ENCODE data around the gene FBLN2. TPM values are rescaled to one million over a fixed set of nuclear protein-coding genes. Genes with fewer than 3 reads are reported as not detected.

The FBLN2 gene
- total and polyA plus RNA-seq, 2 donors = 132 to 246 TPM

- Histone ChIP-seq H3K4me3 (ENCODE audit: low read depth, low read length) (no peak overlapping the region), H3K27ac (ENCODE audit: low read depth) (no peak overlapping the region), H3K4me1 (ENCODE audit: insufficient read depth) (no peaks in the 10 kb centered on the region), H3K36me3 (ENCODE audit: insufficient read depth) (no peaks in the 10 kb centered on the region)
- WGBS = 70% methylated on average over 18 of the region's 18 CpGs
- DNase-seq (ENCODE audit: extremely low spot score) = no peak
Measured at GRCh38 chr3:13574083-13574797, 25.3 kb downstream of the FBLN2 start.

GRCh38 chr3:13574798-13575451 is 26.0 kb downstream of the FBLN2 start:
- Histone ChIP-seq H3K27ac (ENCODE audit: low read depth) (no peak overlapping the region), H3K4me3 (ENCODE audit: low read depth, low read length) (no peak overlapping the region), H3K4me1 (ENCODE audit: insufficient read depth) (no peaks in the 10 kb centered on the region), H3K36me3 (ENCODE audit: insufficient read depth) (no peaks in the 10 kb centered on the region)
- DNase-seq (ENCODE audit: extremely low spot score) = no peak
- WGBS = 65% methylated on average over 18 of the region's 18 CpGs

GRCh38 chr3:13575459-13576061 is 26.6 kb downstream of the FBLN2 start:
- H3K27ac ChIP-seq (ENCODE audit: low read depth) = no peak overlapping the region
- H3K4me1 ChIP-seq (ENCODE audit: insufficient read depth) = no peaks in the 10 kb centered on the region
- WGBS = 68% methylated on average over 11 of the region's 11 CpGs

GRCh38 chr3:13577181-13578121 is 28.5 kb downstream of the FBLN2 start:
- 94% methylated on average over 13 of the region's 14 CpGs for WGBS
- DNase-seq (ENCODE audit: extremely low spot score) = no peak
- H3K4me3 ChIP-seq (ENCODE audit: low read depth, low read length) = no peak overlapping the region
- H3K4me1 ChIP-seq (ENCODE audit: insufficient read depth) = no peaks in the 10 kb centered on the region
- no peak overlapping the region for H3K27ac ChIP-seq (ENCODE audit: low read depth)
- no peaks in the 10 kb centered on the region for H3K36me3 ChIP-seq (ENCODE audit: insufficient read depth)

More at GRCh38 chr3:13575459-13576061, 26.6 kb downstream of the FBLN2 start:
- H3K36me3 ChIP-seq (ENCODE audit: insufficient read depth) = no peaks in the 10 kb centered on the region
- no peak overlapping the region for H3K4me3 ChIP-seq (ENCODE audit: low read depth, low read length)
- no peak for DNase-seq (ENCODE audit: extremely low spot score)

- WGBS = 63% methylated on average over 2 of the region's 2 CpGs
- H3K4me3 ChIP-seq (ENCODE audit: low read depth, low read length) = no peak overlapping the region
- no peaks in the 10 kb centered on the region for H3K36me3 ChIP-seq (ENCODE audit: insufficient read depth)
- no peak overlapping the region for H3K27ac ChIP-seq (ENCODE audit: low read depth)
- DNase-seq (ENCODE audit: extremely low spot score) = no peak
- no peaks in the 10 kb centered on the region for H3K4me1 ChIP-seq (ENCODE audit: insufficient read depth)
Measured at GRCh38 chr3:13578251-13578650, 29.3 kb downstream of the FBLN2 start.

GRCh38 chr3:13579063-13579462 is 30.1 kb downstream of the FBLN2 start:
- 65% methylated on average over 4 of the region's 4 CpGs for WGBS
- Histone ChIP-seq H3K36me3 (ENCODE audit: insufficient read depth) (no peaks in the 10 kb centered on the region), H3K27ac (ENCODE audit: low read depth) (no peak overlapping the region), H3K4me3 (ENCODE audit: low read depth, low read length) (no peak overlapping the region), H3K4me1 (ENCODE audit: insufficient read depth) (no peaks in the 10 kb centered on the region)
- DNase-seq (ENCODE audit: extremely low spot score) = no peak

- H3K4me1 ChIP-seq (ENCODE audit: insufficient read depth) = no peaks in the 10 kb centered on the region
- H3K36me3 ChIP-seq (ENCODE audit: insufficient read depth) = no peaks in the 10 kb centered on the region
- H3K4me3 ChIP-seq (ENCODE audit: low read depth, low read length) = no peak overlapping the region
- H3K27ac ChIP-seq (ENCODE audit: low read depth) = no peak overlapping the region
- 70% methylated on average over 20 of the region's 20 CpGs for WGBS
- no peak for DNase-seq (ENCODE audit: extremely low spot score)
Measured at GRCh38 chr3:13580256-13581023, 31.5 kb downstream of the FBLN2 start.

GRCh38 chr3:13581485-13582365 is 32.8 kb downstream of the FBLN2 start:
- H3K27ac ChIP-seq (ENCODE audit: low read depth) = no peak overlapping the region
- no peak for DNase-seq (ENCODE audit: extremely low spot score)
- WGBS = 75% methylated on average over 21 of the region's 21 CpGs
- H3K36me3 ChIP-seq (ENCODE audit: insufficient read depth) = no peaks in the 10 kb centered on the region
- no peaks in the 10 kb centered on the region for H3K4me1 ChIP-seq (ENCODE audit: insufficient read depth)
- no peak overlapping the region for H3K4me3 ChIP-seq (ENCODE audit: low read depth, low read length)

- WGBS = 65% methylated on average over 24 of the region's 24 CpGs
- H3K27ac ChIP-seq (ENCODE audit: low read depth) = no peak overlapping the region
- DNase-seq (ENCODE audit: extremely low spot score) = no peak
- peaks cover 2% of the 10 kb centered on the region for H3K4me1 ChIP-seq (ENCODE audit: insufficient read depth)
- H3K36me3 ChIP-seq (ENCODE audit: insufficient read depth) = no peaks in the 10 kb centered on the region
- H3K4me3 ChIP-seq (ENCODE audit: low read depth, low read length) = no peak overlapping the region
Measured at GRCh38 chr3:13582366-13583250, 33.7 kb downstream of the FBLN2 start.

- H3K27ac ChIP-seq (ENCODE audit: low read depth) = no peak overlapping the region
- H3K4me1 ChIP-seq (ENCODE audit: insufficient read depth) = peaks cover 2% of the 10 kb centered on the region
- WGBS = 82% methylated on average over 15 of the region's 15 CpGs
- no peaks in the 10 kb centered on the region for H3K36me3 ChIP-seq (ENCODE audit: insufficient read depth)
- H3K4me3 ChIP-seq (ENCODE audit: low read depth, low read length) = no peak overlapping the region
- no peak for DNase-seq (ENCODE audit: extremely low spot score)
Measured at GRCh38 chr3:13583251-13584180, 34.6 kb downstream of the FBLN2 start.
